Islet of Langerhans (tissue), 1 donor: ENCODE results near the gene SLC17A2.

ENCODE experiments used
- FAIRE-seq: peaks from one replicate; lab custom pipeline; 2011; peaks lifted over from hg19 to GRCh38; lab: Jason Lieb, UNC

SLC17A2 gene

DNA sequence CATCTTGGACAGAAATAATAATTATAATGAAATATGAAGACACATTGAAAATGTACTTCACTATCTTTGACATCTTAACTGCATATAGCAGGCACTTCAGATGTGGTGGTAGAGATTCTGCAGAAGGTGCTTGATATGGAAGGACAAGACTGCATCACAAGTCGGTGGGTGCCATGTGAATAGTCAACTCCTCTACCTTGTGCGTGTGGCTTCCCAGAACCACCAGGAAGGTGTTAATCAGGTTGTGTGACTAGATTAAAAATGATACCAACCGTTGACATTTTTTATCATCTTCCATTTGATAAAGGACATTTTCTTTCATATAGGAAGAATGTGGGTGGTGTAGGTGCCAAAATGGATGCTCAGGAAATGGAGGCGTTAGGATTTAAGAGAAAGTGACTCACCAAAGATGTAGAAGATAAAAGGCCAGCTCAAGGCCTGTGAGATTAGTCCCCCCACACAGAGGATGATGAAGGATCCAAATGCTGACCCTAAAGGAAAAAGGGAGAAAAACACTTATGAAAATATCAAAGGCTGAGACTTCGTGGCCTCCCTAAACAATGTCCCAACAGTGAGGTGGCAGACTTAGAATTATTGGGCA is 12.3 kb downstream of the SLC17A2 start:
- no peak for FAIRE-seq

DNA sequence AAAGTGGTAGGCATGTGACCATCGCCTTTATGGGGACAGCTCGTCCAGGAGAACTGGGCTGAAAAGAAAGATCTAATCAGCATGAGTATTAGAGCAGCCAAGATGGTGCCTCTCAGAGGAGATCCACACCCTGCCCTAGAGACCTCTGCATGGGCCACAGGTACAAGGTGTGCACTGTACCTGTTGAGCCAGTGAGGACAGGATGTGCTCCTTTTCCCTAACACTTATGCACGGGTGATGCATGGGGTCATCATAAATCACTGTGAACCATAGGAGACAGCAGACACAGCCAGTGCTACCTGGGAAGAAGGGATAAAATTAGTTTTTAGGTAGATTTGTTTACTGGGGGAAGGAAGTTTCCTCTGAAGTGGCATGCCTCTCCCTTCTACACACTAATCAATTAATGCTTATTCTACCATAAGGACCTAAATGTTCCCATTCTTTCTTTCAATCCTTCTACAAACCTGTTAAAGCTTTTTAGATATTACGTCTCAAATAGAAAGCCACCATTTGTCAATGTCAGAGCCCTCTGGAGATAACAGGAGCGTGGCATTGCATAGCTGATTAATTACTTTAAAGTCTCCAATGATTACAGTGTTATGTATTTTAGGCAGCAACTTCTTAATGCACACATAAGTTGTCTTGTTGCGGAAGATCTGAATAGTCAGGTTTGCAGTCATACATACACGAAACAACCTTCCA is 13.6 kb downstream of the SLC17A2 start:
- FAIRE-seq: no peak

DNA sequence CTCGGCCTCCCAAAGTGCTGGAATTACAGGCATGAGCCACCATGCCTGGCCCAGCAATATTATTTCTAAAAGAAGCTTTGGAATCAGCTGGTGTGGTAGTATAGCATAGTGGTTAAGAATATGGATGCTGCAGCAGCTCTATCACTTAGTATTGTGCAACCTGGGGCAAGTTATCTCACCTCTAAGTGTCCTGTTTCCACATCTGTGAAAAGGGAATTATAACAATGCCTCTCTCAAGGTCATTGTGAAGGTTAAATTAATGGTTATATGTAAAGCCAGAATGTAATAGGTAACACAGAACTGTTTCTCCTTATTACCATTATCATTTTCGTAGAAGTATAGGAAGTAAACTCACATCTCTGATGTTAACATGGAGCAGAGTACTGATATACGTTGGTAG is 14.2 kb downstream of the SLC17A2 start:
- FAIRE-seq: no peak

DNA sequence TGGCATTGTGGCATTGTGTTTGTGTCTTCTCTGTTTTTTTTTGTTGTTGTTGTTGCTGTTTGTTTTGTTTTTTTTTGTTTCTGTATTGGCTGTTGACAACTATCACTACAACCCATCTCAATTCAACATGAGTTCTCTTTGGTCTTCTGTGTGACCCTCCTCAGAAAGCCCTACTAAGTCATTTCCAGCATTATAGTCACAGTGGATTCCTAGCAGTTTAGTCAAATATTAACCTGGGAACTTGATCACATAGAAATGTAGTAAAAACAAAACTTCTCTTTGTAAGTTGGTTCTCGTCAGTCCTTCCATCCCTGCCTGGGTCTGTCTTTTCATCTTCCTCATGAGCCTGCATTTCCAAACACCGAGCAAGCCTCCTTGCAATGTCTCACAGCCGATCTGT is 16.8 kb downstream of the SLC17A2 start:
- FAIRE-seq: no peak

DNA sequence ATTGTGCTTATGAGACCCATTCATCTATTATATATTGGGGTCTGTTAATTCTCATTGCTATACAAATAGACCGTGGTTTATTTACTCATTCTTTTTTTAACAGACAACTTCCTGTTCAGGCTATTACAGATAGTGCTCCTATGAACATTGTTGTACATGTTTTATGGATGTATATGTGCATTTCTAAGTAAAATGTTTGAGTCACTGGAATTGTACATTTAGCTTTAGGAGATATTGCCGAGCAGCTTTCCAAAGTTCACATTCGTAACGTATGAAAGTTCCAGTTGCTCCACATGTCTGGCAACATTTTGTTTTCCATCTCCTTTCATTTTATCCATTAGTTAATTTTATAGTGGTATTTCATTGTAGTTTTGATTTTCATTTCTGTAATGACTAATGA is 19.1 kb downstream of the SLC17A2 start:
- no peak for FAIRE-seq

- FAIRE-seq: no peak
Observed at GRCh38 chr6:25907475-25908014, 22.9 kb downstream of the SLC17A2 start.

GRCh38 chr6:25903467-25904099 is 26.9 kb downstream of the SLC17A2 start:
- FAIRE-seq: no peak

GRCh38 chr6:25902071-25902470 is 28.4 kb downstream of the SLC17A2 start:
- FAIRE-seq: peak; percentile 9

GRCh38 chr6:25900843-25901242 is 29.6 kb downstream of the SLC17A2 start:
- FAIRE-seq: no peak

DNA sequence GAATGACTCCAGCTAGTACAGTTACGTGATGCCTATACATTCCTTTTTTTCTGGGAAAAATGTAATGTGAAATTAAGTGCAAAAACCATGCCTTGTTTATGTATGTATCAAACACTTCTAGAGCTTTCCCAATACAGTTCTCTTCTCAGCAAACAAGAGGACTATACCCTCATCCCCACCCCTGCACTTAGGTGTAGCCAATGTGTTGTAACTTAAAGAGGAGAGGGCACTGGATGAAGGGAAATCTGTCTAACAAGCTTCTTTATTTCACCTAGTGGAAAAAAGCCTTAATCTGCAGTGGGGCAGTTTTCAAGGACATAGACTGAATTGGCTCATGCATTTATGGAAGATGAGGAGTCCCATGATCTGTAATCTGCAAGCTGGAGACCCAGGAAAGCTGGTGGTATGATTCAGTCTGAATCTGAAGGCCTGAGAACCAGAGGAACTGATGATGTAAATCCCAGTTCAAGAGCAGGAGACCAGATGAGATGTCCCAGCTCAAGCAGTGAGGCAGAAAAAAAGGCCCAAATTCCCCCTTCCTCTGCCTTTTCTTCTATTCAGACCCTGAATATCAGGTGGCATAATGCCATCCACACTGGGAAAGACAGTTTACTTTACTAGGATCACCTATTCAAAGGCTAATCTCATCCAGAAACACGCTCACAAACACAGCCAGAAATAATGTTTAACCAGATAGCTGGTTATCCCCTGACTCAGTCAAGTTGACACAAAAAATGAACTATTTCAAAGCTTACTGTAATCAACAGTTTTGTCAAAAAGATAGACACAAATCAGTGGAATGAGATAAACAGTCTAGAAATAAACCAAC is 30.7 kb downstream of the SLC17A2 start:
- FAIRE-seq: no peak

DNA sequence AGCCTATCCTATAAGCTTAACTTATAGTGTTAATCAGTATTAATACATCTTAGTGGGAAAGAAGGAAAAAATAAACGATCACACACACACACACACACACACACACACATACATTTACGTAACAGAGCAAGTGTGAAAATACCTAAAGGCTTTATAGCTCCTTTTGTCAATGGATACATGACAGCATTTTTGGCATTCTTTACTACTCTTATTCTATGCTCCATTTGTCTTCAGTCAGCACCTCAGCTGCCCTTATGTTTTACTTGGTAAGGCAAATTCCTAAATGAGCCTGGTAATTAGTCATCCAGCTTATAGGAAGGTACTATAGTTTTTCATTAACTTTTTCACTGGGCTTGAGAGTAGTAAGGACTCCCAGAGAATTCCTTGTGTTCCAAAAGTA is 31.4 kb downstream of the SLC17A2 start:
- no peak for FAIRE-seq

- FAIRE-seq: no peak
Observed at GRCh38 chr6:25898289-25898977, 32.1 kb downstream of the SLC17A2 start.

DNA sequence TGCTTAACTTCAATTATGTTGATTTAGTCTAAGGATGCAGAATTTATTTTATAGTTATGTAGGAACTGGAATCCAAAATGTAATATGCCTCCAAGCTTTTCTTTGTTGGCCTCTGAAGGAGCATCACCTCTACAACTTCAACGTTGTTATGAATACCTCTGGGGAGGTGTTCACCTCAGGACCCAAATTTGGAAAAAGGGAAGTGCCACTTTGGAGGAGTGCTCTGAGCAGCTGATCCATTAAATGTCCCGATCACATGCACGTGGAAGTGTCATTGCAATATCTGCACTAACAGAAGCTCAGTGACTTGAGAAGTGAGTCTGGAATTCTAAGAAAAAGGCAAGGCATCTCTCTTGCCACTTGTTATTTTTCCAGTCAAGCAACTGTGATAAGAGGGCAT is 34.2 kb downstream of the SLC17A2 start:
- FAIRE-seq: no peak

- FAIRE-seq: peak; percentile 17
Observed at GRCh38 chr6:25895771-25896170, 34.7 kb downstream of the SLC17A2 start.

DNA sequence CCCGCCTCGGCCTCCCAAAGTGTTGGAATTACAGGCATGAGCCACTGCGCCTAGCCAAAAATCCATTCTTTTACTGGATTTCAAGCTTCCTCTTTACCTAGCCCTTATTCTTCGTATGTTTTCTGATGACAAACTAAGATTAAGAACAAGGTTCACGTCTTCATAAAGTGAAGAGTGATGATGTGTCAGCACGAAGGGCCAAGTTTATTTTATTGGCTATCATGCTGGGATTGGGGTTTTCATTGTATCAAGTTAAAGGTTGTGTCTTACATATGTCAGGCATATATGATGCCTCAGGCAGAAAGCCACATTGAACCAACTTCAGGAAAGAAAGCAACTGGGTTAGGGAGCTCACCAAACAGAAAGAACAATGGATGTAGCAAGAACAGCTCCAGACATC is 36.7 kb downstream of the SLC17A2 start:
- no peak for FAIRE-seq

DNA sequence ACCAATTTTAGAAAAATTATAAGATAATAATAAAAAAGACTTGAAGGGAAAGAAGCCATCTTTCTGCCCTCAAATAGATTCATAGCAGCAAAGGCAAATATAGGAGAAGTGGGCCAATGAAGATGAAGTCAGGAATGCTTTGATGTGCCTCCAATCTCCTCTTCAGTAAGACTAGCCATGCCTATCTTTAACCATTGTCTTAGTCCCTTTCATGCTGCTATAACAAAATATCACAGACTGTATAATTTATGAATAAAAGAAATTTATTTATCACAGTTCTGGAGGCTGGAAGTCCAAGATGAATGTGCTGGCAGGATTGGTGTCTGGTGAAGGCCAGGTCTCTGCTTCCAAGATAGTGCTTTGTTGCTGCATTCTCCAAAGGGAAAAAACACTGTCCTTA is 37.6 kb downstream of the SLC17A2 start:
- no peak for FAIRE-seq

DNA sequence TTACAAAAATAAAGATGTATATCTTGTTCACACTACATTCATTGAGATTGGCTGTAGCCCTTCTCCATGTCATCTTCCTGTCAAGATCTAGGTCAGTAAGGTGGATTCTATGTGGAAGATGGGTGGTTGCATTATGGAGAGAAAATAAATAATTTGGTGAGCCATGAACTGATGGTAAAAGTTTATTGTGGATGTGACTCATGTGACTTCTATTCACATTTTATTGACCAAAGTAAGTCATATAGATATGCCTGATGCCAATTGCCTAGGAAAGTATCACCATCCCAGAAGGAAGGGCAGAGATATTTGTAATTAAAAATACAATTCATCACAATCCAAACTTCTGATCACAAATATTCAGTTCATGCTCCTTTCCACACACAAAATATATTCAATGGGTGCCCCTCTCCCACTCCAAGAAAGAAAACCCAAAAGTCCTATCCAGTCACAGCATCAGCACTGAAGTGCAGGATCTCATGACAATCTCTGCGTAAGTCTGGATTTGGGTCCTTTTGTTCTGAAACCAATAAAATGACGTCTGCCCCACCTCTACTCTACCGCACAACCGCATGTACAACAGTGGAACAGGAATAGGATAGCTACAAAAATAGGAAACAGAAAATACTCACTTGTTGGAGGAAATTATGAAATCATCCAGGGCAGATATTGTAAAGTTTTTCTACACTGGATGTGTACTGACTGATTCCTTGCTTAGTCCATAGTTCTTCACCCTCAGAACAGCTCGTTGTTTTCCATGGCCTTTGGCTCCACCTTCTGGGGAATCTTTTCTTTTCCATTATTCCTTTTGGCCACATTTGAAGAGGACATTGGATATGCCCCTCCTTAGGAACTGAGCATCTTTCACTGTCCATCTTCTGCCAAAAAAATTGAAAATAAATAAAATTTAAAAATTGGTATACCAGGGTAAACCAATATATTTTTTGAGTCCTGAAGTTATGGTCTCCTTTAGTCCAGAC is 40.3 kb downstream of the SLC17A2 start:
- peak; percentile 99 for FAIRE-seq

DNA sequence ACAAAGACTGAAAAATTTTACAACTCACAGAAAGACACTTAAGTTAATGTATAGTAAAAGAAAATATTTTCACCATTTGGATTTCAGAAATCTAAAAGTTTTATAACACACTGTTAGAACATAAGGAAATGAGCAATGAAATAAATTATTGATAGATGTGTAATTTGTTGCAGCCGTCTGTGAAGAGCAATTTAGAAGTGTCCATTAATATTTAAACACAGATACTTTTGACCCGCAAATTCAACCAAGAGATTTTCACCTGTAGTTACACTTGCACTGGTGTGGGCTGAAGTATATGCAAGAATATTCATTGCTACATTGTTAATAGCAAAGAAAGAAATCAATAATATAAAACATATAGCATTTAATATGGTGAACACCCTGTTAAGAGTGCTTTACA is 41.9 kb downstream of the SLC17A2 start:
- no peak for FAIRE-seq

GRCh38 chr6:25886066-25886465 is 44.4 kb downstream of the SLC17A2 start:
- FAIRE-seq: no peak

GRCh38 chr6:25883991-25884390 is 46.5 kb downstream of the SLC17A2 start:
- FAIRE-seq: no peak

GRCh38 chr6:25883536-25883935 is 47.0 kb downstream of the SLC17A2 start:
- FAIRE-seq: no peak
